Stimulated activated naive CD8-positive, alpha-beta T cell treated with anti-CD3 and anti-CD28 coated beads, Interleukin-15, Interleukin-2, amounts not matched to agents 100 ng/mL and 50 ng/mL, for 24 hours (primary cell): ENCODE results near the gene ARID1B.

Experiments
- H3K27ac Mint-ChIP-seq: one replicate; pipeline ENCODE4 v1.8.0; 2021; ENCODE audit warnings: mild to moderate bottlenecking, mixed read lengths
- H3K27me3 Mint-ChIP-seq: one replicate; pipeline ENCODE4 v1.8.0; 2021; ENCODE audit warnings: mixed read lengths
- H3K36me3 Mint-ChIP-seq: one replicate; pipeline ENCODE4 v1.8.0; 2021; ENCODE audit warnings: low read depth, mixed read lengths
- H3K4me1 Mint-ChIP-seq: one replicate; pipeline ENCODE4 v1.8.0; 2021; ENCODE audit warnings: low read depth, mixed read lengths
- H3K4me3 Mint-ChIP-seq: one replicate; pipeline ENCODE4 v1.8.0; 2021; ENCODE audit warnings: mild to moderate bottlenecking, mixed read lengths
- H3K9me3 Mint-ChIP-seq: one replicate; pipeline ENCODE4 v1.8.0; 2021; ENCODE audit warnings: mixed read lengths

ARID1B gene

GRCh38 chr6:156992020-156992804 lies 215.0 kb downstream of the ARID1B start:
- Mint-ChIP-seq H3K4me3 (no peak overlapping the region), H3K27me3 (no peaks in the 10 kb centered on the region), H3K9me3 (no peaks in the 10 kb centered on the region), H3K4me1 (peaks cover 50% of the 10 kb centered on the region), H3K36me3 (no peaks in the 10 kb centered on the region), H3K27ac (no peak overlapping the region)

DNA sequence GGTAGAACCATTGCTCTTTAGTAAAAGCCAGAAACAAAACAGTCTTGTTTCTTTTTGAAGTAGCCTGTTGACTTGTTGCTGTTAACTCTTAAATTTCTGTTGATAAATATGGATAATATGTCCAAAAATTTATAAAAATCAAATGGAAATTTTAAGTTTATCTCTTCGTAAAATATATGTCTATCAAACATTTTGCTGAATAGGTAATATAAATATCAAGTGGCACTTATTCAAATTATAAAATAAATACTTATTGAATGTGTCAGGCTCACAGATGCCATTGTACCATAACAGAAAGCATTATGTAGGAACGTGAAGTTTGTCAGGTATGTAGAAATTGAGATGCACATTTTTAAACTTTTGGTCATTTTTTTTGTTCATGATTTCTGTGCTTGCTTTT lies 216.5 kb downstream of the ARID1B start:
- H3K4me3 Mint-ChIP-seq, result no peak overlapping the region
- peaks cover 40% of the 10 kb centered on the region for H3K4me1 Mint-ChIP-seq
- H3K27me3 Mint-ChIP-seq, result no peaks in the 10 kb centered on the region
- no peaks in the 10 kb centered on the region for H3K36me3 Mint-ChIP-seq
- no peak overlapping the region for H3K27ac Mint-ChIP-seq
- no peaks in the 10 kb centered on the region for H3K9me3 Mint-ChIP-seq

DNA sequence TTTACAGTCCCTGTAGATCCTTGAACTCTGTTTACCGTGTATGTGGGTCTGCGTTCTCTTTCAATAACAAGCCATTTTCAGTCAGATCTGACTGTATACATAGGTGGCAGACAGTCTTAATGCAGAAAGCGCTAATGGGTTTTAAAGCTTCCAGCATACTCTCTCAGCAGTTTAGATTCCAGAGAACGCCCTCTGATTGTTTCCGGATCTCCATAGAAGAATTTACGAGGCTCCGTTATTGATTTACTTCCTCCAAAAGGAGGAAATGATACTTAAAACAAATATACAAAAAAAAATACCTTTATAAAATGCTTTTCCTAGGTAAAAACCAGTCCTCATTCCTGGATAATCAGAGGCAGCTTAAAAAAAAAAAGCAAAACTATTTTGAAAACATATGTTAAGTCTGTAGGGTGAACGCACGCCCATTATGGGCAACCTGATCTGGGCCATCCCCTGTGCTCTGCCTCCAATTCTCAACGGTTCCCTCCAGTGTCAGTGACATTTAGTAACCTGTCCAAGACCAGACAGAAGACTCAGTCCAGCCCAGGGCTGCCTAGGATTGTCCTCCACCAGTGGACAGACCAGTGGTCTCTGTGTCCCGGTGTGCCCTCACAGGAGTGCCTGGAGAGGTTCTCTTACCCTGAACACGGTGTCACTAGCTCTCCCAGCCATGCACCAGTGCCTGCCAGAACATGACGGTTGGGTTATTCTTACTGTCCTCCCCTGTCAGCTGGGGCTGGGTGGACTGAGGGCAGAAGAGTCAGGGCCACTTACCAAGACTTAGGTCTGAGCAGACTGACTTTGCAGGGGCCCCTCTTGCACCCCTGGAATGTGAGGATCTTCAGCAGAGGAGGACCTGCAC lies 217.3 kb downstream of the ARID1B start:
- H3K9me3 Mint-ChIP-seq, result no peaks in the 10 kb centered on the region
- peaks cover 33% of the 10 kb centered on the region for H3K4me1 Mint-ChIP-seq
- H3K27ac Mint-ChIP-seq, result no peak overlapping the region
- no peaks in the 10 kb centered on the region for H3K36me3 Mint-ChIP-seq
- H3K27me3 Mint-ChIP-seq, result no peaks in the 10 kb centered on the region
- no peak overlapping the region for H3K4me3 Mint-ChIP-seq

- Mint-ChIP-seq H3K4me3 (no peak overlapping the region), H3K36me3 (no peaks in the 10 kb centered on the region), H3K27me3 (no peaks in the 10 kb centered on the region), H3K4me1 (peaks cover 29% of the 10 kb centered on the region), H3K27ac (no peak overlapping the region), H3K9me3 (no peaks in the 10 kb centered on the region)
These were observed 218.3 kb downstream of the ARID1B start for GRCh38 chr6:156995502-156995901.

DNA sequence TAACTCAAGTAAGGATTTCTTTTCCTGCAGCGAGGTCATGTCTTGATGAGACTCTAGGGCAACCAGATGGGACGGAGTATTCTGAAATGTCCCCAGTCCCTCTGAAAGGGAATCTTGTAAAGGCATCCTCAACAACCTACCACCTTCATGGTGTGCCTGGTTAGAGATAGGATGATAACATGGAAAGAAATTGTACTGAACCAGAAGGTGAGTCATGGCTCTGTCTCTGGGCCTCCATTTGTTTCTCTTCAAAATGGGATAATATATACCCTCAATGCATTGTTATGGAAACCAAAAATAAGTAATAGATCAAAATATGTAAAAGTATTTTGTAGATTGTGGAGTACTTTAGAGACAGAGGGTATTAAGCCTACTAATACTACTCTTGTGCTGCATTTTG lies 219.1 kb downstream of the ARID1B start:
- H3K4me1 Mint-ChIP-seq, result peaks cover 27% of the 10 kb centered on the region
- H3K9me3 Mint-ChIP-seq, result no peaks in the 10 kb centered on the region
- H3K27me3 Mint-ChIP-seq, result no peaks in the 10 kb centered on the region
- no peak overlapping the region for H3K4me3 Mint-ChIP-seq
- H3K36me3 Mint-ChIP-seq, result no peaks in the 10 kb centered on the region
- H3K27ac Mint-ChIP-seq, result no peak overlapping the region

- Mint-ChIP-seq H3K9me3 (no peaks in the 10 kb centered on the region), H3K27me3 (no peaks in the 10 kb centered on the region), H3K27ac (no peak overlapping the region), H3K4me3 (no peak overlapping the region), H3K4me1 (peaks cover 31% of the 10 kb centered on the region), H3K36me3 (no peaks in the 10 kb centered on the region)
These were observed 221.7 kb downstream of the ARID1B start for GRCh38 chr6:156998794-156999330.

DNA sequence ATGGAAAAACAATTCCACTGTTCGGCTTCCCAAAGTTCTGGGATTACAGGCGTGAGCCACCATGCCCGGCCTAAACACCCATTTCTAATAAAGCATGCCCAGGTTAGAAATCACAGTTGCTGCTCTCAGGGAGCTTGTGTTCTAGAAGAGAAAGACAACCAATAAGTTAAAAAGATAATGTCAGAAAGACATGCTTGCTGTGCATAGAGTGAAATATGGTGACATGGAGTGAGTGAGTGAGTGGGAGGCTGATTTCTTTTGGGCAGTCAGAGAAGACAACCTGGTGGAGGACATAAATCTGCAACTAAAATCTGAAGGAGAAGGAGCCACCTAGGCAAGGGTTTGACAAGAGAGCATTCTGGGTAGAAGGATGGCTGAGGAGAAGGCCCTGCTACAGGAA lies 222.6 kb downstream of the ARID1B start:
- Mint-ChIP-seq H3K4me1 (peaks cover 29% of the 10 kb centered on the region), H3K36me3 (no peaks in the 10 kb centered on the region), H3K27me3 (no peaks in the 10 kb centered on the region), H3K27ac (no peak overlapping the region), H3K4me3 (no peak overlapping the region), H3K9me3 (no peaks in the 10 kb centered on the region)

DNA sequence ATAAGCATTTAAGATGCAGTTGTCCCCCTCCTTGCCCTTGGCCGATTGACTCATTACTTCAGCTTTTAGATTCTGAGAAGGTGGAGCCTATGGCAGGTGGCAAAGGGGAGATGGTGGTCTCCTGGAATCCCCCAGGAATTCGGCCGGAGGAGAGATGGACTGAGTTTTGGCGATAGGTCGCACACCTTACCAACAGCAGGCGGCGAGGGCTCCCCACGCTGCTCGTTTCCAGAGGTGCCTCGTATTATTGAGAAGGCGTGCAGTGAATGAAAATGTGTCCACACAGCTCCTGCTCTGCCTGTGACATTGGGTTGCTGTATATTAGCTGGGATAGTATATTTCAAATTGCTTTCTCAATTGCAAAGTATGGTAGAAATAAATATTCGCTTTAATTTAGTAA lies 224.5 kb downstream of the ARID1B start:
- no peak overlapping the region for H3K4me3 Mint-ChIP-seq
- H3K4me1 Mint-ChIP-seq, result peaks cover 25% of the 10 kb centered on the region
- no peak overlapping the region for H3K27ac Mint-ChIP-seq
- H3K9me3 Mint-ChIP-seq, result no peaks in the 10 kb centered on the region
- no peaks in the 10 kb centered on the region for H3K27me3 Mint-ChIP-seq
- H3K36me3 Mint-ChIP-seq, result no peaks in the 10 kb centered on the region

DNA sequence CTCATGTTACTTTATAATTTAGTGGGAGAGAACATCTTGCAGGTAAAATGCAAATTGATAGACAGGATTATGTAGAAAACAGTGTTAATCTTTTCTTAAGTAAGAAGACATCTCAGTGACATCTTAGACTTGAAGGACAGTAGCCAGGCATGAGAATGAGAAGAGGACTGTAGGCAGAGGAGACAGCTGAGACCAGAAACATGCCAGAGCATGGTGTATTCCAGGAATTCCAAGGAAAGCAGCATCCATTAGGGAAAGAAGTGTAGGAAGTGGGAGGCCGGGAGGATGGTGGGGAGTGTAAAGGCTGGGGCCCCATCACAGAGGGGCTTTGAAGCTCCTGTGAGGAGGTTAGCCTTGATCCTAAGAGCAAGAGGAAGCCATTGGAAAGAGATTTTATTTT lies 225.6 kb downstream of the ARID1B start:
- Mint-ChIP-seq H3K36me3 (no peaks in the 10 kb centered on the region), H3K4me1 (peaks cover 25% of the 10 kb centered on the region), H3K9me3 (no peaks in the 10 kb centered on the region), H3K27me3 (no peaks in the 10 kb centered on the region), H3K4me3 (no peak overlapping the region), H3K27ac (peak overlapping the region; percentile 32)

DNA sequence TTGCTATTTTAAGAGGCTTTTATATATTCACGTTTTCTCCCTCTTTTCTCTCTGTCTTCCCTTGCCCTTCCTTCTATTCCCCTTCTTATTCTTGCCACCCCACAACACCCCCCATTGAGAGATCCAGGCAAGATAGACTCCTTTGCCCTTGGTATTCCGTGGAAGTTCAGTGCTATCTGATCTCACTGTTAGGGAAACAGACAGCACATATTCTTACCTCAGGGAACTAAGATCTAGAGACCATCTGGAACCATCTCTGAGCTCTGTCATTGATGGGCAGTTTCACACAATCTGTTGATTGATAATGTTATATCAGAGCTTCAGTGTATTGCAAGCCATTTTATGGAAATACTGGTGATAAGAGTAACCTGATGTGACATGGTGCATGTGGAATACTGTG lies 228.8 kb downstream of the ARID1B start:
- Mint-ChIP-seq H3K36me3 (no peaks in the 10 kb centered on the region), H3K9me3 (no peaks in the 10 kb centered on the region), H3K4me3 (no peak overlapping the region), H3K27ac (no peak overlapping the region), H3K27me3 (no peaks in the 10 kb centered on the region), H3K4me1 (peaks cover 47% of the 10 kb centered on the region)

DNA sequence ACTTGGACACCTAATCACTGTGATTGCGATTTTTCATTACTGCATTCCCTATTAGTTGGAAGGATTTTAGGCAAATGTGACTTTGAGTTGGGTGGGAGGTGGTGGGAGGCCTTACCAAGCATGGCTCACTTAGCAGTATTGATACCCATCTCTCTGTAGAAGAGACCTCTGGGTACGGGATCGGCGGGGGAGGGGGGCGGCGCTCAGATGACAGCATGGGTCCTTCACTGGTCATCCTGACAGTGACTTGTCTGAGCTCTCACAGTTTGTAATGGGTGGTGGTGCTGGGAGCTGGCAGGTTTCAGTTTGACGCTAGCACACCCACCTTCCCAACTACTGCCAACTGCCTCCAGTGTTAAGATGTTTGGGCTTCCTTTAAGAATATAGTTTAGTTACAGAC lies 231.4 kb downstream of the ARID1B start:
- Mint-ChIP-seq H3K9me3 (no peaks in the 10 kb centered on the region), H3K4me3 (no peak overlapping the region), H3K27ac (no peak overlapping the region), H3K4me1 (peaks cover 38% of the 10 kb centered on the region), H3K27me3 (no peaks in the 10 kb centered on the region), H3K36me3 (no peaks in the 10 kb centered on the region)

DNA sequence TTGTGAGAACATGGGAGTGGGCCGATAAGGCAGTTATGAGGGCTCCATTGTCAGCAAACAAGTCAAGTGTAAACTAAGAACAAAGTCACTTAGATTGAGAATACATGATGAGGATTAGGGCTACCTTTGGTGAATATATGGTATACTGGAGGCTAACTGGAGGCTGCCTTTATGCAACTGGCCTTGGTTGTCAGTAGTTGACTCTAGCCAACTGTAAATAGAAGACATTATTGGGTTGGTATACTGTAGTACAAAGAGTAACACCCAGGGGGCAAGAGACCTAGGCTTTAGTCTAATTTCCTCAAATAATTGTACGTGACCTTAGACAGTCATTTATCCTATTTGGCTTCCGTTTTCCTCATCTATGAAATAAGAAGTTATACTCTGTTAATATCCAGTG lies 235.2 kb downstream of the ARID1B start:
- Mint-ChIP-seq H3K27me3 (no peaks in the 10 kb centered on the region), H3K4me3 (no peak overlapping the region), H3K9me3 (no peaks in the 10 kb centered on the region), H3K27ac (no peak overlapping the region), H3K4me1 (peaks cover 36% of the 10 kb centered on the region), H3K36me3 (no peaks in the 10 kb centered on the region)

- Mint-ChIP-seq H3K4me3 (no peak overlapping the region), H3K4me1 (peaks cover 41% of the 10 kb centered on the region), H3K27me3 (no peaks in the 10 kb centered on the region), H3K27ac (no peak overlapping the region), H3K36me3 (no peaks in the 10 kb centered on the region), H3K9me3 (no peaks in the 10 kb centered on the region)
These were observed 236.6 kb downstream of the ARID1B start for GRCh38 chr6:157013649-157014304.

DNA sequence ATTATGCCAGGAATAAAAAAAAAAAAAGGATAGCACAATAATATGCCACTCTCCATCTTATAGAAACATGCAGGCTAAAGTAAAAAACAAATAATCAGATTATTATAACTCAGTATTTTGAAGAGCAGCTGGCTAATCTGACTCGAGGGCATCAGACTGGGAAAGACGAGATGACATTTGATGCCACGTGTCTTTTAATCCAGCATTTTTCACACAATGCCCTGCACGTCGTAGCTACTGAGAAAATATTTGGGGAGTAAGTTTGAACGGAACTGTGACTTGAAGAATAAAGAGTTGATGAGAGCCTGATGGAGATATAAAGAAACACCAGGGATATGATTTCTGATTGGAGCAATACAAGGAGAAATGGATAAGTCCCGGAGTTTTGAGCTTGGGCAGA lies 237.7 kb downstream of the ARID1B start:
- H3K27ac Mint-ChIP-seq, result no peak overlapping the region
- H3K4me1 Mint-ChIP-seq, result peaks cover 45% of the 10 kb centered on the region
- H3K36me3 Mint-ChIP-seq, result no peaks in the 10 kb centered on the region
- H3K27me3 Mint-ChIP-seq, result no peaks in the 10 kb centered on the region
- no peak overlapping the region for H3K4me3 Mint-ChIP-seq
- H3K9me3 Mint-ChIP-seq, result no peaks in the 10 kb centered on the region

- Mint-ChIP-seq H3K27ac (no peak overlapping the region), H3K4me1 (peaks cover 42% of the 10 kb centered on the region), H3K36me3 (no peaks in the 10 kb centered on the region)
These were observed 239.8 kb downstream of the ARID1B start for GRCh38 chr6:157017022-157017421.

More at GRCh38 chr6:157017022-157017421, 239.8 kb downstream of the ARID1B start:
- no peaks in the 10 kb centered on the region for H3K27me3 Mint-ChIP-seq
- H3K9me3 Mint-ChIP-seq, result no peaks in the 10 kb centered on the region
- no peak overlapping the region for H3K4me3 Mint-ChIP-seq
